HK-2 (cell line): Measurements from ENCODE around the gene KRTAP10-9.
"Not testable (repeated sequence)": the region's sequence is repeated elsewhere in the genome, so short reads cannot be mapped to it uniquely, and the experiment has no call there.

Source experiments
- DNase-seq: peaks from one replicate; pipeline ENCODE4 v3.0.0-alpha.2; 2018; ENCODE audit not compliant: unreplicated experiment

The KRTAP10-9 gene

GRCh38 chr21:44639331-44639655 lies 12.4 kb downstream of the KRTAP10-9 start:
- no peak for DNase-seq

GRCh38 chr21:44640761-44641160 lies 13.9 kb downstream of the KRTAP10-9 start:
- DNase-seq, result no peak

DNA sequence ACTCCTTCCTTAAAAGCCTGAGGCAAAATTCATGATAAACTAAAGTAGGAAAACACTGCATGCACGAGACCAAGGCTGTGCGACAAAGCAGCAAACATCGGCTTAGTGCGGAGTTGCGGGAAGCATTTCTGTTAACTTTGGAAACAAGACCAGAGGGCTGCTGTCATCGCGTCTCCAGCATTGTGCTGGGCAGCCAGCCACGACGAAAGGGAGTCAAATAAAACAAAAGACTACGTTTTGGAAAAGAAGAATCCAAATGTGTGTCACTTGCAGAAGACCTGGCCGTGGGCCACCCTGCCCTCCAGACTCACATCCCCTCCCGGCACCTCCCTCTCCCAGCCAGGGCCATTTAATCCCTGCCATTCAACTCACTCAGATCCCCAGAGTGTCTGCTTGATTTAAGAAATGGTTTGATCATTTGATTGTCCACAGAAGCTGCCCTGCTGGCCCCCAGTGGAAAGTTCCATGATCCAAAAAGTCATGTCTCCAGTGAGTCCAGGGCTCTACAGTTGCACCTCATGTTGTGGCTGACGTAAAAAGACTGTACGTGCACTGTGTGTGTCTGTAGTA lies 16.9 kb downstream of the KRTAP10-9 start:
- no peak for DNase-seq

- DNase-seq, result no peak
These were observed 18.0 kb downstream of the KRTAP10-9 start for GRCh38 chr21:44644878-44645277.

- not testable (repeated sequence) for DNase-seq
These were observed 19.7 kb downstream of the KRTAP10-9 start, which contains the start of gene KRTAP10-11 for GRCh38 chr21:44646366-44647221. Gene KRTAP10-11 (plus strand): TSS chr21:44646414. CDS start chr21:44646459, 45 bp downstream.

- DNase-seq, result no peak
These were observed 20.3 kb downstream of the KRTAP10-9 start for GRCh38 chr21:44647222-44647552.

- DNase-seq, result no peak
These were observed 21.8 kb downstream of the KRTAP10-9 start for GRCh38 chr21:44648557-44649311.

DNA sequence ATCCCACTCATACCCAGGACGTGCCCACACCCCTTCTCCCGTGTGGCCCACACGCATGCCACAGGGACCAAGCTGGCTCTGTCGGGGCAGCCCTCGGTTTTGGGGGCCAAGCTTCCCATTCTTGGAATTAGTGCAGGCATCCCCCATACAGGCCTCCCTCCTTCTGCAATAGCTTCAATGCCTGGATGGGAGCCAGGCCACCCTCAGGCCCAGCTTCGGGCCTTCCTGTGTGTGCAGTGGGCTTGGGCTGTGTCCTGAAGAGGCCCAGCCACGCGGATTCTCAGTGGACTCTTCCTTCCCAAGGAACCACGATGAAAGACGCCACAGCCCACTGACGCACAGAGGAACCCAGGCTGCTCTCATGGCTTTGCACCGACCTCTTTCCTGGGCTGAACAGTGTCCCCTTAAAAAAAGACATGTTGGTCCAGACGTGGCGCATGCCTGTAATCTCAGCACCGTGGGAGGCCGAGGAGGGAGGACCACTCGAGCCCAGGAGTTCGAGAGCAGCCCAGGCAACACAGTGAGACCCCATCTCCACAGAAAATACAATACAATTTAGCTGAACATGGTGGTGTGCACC lies 22.7 kb downstream of the KRTAP10-9 start:
- DNase-seq, result no peak

DNA sequence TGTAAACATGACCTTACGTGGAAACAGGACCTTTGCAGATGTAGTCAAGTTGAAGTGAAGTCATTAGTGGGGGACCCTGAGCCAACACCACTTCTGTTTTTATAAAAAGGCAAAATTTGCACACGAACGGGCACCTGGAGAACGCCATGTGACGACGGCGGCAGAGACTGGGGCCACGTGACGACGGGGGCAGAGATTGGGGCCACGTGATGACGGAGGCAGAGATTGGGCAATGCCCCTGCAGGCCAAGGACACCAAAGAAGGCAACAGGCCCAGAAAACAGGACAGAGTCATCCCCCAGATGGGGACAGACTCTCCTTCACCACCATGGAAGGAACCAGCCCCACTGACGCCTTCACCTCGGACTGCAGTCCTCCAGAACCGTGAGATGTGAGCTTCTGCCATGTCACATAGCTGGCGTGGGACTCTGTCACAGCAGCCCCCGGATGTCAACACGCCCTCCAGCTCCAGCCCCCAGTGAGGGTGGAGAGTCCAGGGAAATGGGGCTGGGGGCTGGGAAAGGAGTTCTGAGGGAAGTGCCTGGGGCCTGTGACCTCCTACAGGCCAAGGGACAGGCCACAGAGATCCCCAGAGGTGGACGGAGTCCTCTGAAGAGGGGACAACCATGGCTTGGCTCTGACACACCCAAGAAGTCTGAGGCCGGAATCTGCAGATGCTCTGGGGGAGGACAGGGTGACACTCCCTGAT lies 23.5 kb downstream of the KRTAP10-9 start:
- DNase-seq, result no peak

DNA sequence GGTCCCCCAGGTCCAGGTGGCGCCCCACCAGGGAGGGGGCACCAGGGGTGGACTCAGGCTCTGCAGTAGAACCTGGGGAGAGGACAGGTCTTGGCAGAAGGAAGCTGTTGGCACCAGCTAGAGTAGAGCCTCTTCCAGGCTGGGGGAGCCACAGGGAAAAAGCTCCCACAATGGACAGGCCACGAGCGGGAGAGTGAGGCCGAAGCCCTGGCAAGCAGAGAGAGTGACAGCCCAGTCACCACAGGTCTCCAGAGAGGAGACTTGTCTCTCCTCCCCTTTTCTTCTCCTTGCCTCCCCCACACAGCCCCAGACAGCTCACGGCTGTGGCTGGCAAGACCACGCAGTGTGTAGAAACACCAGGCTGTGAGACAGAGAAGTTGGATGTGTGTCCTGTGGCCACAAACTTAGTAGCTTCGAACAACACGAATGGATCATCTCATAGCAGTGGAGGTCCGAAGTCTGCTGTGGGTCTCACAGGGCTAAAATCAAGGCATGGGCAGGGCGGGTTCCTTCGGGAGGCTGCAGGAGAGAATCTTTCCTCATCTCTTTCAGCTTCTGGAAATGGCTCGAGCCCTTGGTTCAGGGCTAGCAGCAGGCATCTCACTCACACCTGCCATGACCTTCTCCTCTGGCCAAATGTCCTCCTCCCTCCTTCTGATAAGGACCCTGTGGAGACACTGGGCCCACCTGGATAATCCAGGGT lies 24.2 kb downstream of the KRTAP10-9 start:
- DNase-seq, result no peak

- no peak for DNase-seq
These were observed 26.2 kb downstream of the KRTAP10-9 start for GRCh38 chr21:44653123-44653522.

GRCh38 chr21:44653656-44654575 lies 27.0 kb downstream of the KRTAP10-9 start:
- no peak for DNase-seq

GRCh38 chr21:44654576-44655175 lies 27.8 kb downstream of the KRTAP10-9 start, which contains the start of gene KRTAP12-4:
Gene KRTAP12-4 (minus strand): TSS chr21:44654659. CDS start chr21:44654614, 45 bp downstream.
- DNase-seq, result no peak

DNA sequence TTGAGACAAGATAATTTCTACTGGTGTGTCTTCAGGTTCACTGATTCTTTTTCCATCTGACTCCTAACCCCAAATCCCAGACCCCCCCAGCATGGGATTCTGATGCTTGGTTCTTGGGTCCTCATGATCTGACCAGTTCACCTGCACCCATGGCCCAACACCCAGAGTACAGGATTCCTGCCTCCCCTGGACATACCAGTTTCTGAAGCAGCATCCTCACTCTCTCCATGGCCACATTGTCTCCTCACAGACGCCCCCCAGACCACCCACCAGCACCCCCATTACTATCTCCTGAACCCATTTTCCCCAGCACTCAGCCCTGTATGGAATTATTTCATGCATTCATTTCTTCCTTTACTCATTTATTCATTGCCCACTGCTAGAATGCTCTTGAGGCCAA lies 30.0 kb downstream of the KRTAP10-9 start:
- DNase-seq, result no peak

- DNase-seq, result no peak
These were observed 31.0 kb downstream of the KRTAP10-9 start, which contains the start of gene KRTAP12-3 for GRCh38 chr21:44657635-44658540. Gene KRTAP12-3 (plus strand): TSS chr21:44657932. CDS start chr21:44657980, 48 bp downstream.

DNA sequence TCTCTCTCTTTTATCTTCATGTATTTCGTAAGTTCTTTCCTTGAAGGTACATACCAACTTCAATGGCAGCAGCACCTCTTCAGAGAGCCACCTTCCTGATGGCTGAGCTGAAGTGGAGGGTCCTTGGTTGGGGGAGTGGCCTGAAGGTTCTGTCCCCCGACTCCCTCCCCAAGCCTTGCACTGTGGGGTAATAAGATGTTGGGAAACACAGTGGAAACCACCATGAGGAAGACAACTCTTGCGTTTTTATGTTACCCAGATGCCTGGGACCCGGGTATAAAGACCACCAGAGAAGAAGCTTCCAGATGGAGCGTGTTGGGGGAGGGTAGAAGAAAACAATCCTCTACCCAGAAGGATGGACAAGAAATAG lies 31.6 kb downstream of the KRTAP10-9 start:
- no peak for DNase-seq

DNA sequence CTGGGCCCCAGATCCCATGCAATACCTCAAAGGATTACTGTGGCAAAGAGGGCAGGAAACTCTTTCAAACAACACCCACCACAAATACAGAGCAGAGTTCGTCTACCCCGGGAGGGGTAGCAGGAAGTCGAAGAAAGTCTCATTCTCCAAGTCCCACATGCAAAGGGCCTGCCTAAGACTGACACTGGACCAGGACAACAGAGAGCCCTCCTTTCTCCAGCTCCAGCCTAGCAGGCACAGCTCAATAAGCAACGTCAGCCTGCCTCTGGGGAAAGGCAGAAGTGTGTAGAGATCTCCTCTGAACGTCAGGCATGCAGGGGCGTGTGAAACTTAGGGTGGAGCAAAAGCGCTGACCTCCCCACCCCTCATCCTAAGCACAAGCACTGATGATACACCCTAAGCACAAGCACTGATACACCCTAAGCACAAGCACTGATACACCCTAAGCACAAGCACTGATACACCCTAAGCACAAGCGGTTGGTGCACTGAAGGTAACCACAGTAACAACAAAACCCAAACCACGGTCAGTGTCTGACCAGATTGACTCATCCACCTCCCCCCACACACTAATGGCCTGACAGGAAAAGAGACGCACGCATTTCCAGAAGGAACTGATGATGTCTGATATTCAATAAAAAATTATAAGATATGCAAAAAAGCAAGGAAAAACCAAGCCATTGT lies 32.2 kb downstream of the KRTAP10-9 start:
- DNase-seq, result no peak

GRCh38 chr21:44661567-44661966 lies 34.7 kb downstream of the KRTAP10-9 start:
- DNase-seq, result not testable (repeated sequence)
